HG02885 (cell line): ENCODE results near the gene TMEFF1.

ENCODE experiments used
- ATAC-seq: cut with Tn5 transposase; IDR thresholded peaks from one replicate; pipeline ENCODE4 v1.9.1; 2021; ENCODE audit warnings: mild to moderate bottlenecking; ENCODE audit not compliant: unreplicated experiment, poor library complexity

The TMEFF1 gene

GRCh38 chr9:100445903-100446549, 26.9 kb upstream of the TMEFF1 start:
- ATAC-seq = no peak

GRCh38 chr9:100447041-100447440, 25.9 kb upstream of the TMEFF1 start:
- ATAC-seq = no peak

GRCh38 chr9:100448266-100448665, 24.7 kb upstream of the TMEFF1 start:
- no peak for ATAC-seq

DNA sequence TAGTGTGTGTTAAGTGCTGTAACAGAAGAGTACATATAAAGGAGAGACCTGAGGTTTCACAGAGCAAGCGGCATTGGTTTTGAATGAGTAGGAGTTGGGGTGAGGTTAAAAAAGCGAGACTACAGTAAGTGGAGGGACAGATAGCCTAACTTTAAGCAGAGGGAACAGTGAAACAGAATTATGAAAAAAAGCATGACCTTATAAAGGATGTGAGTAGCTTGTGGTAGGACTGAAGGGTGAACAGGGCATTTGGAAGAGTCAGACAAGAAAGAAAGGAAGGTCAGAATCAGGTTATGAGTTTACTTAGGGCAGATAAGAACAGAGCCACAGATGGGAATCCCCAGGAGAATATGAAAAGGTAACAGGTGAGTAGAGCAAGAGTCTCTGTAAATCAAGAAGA, 23.5 kb upstream of the TMEFF1 start:
- ATAC-seq = peak; percentile 80

DNA sequence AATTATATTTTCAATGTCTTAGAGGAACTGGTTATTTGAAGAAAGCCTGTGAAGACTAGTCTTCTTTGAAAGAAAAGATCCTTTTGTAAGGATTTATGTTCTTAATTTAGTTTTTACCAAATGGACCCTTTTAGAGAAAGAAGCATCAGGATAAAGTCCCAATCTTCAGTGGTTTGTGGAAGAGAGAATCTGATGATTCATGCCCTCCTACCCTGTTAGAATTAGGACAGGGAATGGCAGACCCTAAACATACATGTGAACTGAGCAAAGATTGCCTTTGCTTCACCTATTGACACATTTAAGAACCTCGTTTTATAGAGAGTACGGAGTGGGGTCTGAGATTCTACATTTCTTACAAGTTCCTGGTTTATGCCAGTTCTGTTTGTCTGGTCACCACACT, 20.1 kb upstream of the TMEFF1 start:
- ATAC-seq = no peak

DNA sequence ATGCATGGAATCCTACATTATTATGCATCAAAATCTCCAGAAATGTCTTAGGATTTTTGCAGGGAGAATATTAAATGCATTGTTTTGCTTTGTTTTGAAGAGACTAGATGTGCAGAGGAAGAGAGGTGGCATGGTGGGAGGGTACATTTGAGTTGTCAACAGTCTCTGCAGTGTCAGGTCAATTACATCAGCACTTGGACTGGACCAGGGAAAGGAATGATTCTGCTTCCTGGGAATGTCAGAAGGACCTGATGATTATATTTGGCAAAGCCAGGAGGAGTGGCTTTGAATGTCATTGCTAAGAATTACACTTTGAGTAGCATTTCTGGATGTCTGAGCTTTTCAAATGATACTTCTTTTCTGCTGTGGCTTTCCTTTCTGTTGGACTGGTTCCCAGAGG, 17.5 kb upstream of the TMEFF1 start:
- no peak for ATAC-seq

GRCh38 chr9:100457517-100457916, 15.4 kb upstream of the TMEFF1 start:
- ATAC-seq = no peak

DNA sequence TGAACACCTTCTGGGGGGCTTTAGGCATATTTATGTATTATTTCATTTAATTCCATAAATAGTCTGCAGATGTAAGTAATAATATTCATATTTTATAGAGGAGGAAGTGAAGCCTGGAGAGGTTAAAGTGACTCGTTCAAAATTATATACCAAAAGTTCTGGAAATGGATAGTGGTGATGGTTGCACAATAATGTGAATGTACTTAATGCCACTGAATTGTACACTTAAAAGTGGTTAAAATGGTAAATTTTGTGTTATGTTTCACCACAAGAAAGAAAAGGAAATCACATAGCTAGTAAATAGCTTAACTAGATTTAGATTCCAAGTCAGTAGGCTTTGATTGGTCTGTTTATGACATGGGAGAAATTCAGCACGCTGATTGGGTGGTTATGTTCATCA, 13.0 kb upstream of the TMEFF1 start:
- ATAC-seq = no peak

DNA sequence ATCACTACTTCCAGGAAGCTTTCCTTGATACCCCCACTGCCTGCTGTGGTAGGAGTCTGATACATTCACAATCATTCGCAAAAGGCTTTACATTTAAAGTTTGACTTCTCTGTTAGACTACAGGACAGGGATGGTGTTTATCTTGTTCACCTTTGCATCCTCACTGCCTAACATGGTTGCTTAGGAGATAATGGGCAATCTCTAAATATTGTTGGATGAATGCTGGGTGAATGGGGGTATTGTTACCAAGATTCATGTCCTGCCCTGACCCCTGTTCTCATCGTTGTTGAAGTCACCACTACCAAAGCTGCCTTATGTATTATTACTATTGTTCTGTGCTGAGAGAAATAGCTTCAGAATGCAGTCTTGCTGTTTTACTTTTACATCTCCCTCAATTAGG, 7.7 kb upstream of the TMEFF1 start:
- ATAC-seq = no peak

DNA sequence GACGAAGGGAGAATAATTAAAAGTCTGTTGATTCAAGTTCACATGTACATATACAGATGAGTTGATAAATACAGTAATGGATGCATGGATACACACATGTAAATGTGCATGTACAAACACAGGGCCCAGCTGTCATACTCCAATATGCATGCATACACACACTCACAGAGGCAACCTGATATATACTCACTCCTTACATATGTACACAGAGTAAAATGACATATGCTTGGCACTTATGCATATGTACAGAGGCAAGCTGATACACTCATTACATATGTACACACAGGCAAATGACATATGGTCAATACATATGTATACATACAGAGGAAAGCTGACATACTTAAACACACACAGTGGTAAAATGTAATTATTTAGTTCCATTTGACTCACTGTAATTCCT, 7.2 kb upstream of the TMEFF1 start:
- no peak for ATAC-seq

GRCh38 chr9:100466171-100466828, 6.6 kb upstream of the TMEFF1 start:
- ATAC-seq = no peak

DNA sequence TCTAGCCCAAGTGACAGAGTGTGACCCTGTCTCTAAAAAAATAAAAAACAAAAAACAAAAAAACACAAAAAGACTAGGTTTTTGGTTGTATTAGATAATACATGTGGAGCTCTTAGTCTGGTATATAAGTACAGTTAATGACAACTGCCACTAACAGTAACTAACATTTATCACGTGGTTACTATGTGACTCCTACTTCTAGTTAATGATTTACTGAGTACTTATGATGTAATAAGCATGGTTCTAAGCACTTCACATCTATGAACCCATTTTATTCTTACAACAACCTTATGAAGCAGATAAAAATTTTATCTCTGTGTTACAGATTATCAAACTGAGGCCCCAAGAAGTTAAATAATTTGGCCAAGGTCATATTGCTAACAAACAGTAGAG, 6.1 kb upstream of the TMEFF1 start:
- ATAC-seq = no peak

DNA sequence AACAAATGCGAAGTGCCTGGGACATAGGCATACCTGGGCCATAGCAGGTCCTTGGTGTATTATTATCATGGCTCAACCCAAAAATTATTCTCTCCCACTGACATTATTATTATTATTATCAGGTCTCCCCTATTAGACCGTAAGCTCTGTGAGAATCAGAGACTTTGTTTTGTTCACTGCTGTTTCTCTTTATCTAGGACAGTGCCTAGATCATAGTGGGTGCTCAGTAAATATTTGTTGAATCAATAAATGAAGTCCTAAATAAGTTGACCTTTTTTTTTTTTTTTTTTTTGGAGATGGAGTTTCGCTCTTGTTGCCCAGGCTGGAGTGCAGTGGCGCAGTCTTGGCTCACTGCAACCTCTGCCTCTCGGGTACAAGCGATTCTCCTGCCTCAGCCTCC, 4.9 kb upstream of the TMEFF1 start:
- ATAC-seq = no peak

- ATAC-seq = no peak
Measured at GRCh38 chr9:100472268-100472667, 681 bp upstream of the TMEFF1 start.

DNA sequence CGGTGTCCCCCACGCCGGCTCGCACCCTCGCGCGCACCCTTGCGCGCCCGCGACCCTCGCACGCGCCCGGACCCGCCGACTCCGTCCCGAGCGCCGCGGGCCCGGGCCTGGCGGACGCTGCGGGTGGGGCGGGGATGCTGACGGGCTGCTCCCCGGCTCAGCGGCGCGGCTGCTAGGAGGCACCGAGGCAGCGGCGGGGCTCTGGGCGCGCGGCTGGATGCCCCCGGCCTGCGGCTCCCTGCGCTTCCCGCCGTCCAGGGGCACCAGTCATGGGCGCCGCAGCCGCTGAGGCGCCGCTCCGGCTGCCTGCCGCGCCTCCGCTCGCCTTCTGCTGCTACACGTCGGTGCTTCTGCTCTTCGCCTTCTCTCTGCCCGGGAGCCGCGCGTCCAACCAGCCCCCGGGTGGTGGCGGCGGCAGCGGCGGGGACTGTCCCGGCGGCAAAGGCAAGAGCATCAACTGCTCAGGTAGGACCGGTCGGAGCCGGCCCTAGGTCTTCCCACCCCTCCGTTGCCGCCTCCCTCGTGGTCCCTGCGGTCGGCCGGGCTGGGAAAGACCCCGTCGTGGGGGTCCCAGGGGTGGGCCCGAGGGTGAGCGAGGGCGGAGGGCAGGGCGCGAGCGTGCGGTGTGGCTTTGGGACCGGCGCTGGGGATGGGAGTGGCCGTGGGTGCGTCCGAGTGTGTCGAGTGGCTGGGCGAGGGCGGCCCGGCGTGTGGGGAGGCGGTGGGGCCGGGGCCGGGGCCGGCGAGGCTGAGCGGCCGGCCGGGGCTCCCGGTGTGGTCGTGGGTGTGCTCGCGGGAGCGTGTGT, 530 bp downstream of the TMEFF1 start:
- peak; percentile 69 for ATAC-seq

DNA sequence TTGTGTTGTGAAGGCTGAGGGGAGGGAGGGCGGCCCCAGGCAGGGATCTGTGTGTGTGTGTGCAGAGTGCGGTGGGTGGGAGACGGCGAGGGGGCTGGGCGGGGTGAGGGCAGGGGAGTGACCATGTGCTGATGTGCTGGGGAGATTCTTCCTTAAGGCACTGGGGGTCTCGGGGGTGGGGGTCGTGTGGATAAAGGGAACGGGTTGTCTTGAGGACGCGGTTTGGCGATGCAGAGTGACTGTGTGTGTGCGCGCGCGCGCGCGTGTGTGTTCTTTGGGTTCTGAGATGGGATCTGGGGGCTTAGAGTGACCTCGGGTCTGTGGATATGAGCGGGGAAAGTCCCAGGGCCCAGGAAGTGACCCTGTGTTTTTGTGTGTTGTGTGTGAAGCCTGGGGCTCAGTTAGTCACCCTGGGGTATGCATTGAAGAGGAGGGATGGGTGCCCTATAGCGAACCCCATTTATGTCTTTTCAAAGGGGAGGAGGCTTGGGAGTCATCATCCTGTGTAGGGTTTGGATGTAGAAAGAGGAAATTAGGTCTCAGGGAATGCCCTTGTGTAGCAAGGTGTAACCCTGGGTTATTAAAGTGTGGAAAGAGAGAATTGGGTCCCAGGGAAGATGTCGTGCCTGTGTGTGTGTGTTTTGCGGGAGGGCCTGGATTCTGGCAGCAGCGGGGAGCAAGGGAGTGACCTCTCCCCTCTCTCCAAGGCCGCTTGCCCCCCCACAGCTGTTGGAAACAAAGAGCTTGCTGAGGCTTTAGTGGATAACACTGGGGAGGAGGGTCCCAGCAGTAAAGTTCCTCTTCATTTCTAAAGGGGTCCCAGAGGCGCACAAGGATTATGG, 1.4 kb downstream of the TMEFF1 start:
- ATAC-seq = no peak

GRCh38 chr9:100474924-100475276, 2.0 kb downstream of the TMEFF1 start:
- no peak for ATAC-seq

- no peak for ATAC-seq
Measured at GRCh38 chr9:100477241-100477640, 4.3 kb downstream of the TMEFF1 start.

- no peak for ATAC-seq
Measured at GRCh38 chr9:100478192-100478591, 5.2 kb downstream of the TMEFF1 start.

DNA sequence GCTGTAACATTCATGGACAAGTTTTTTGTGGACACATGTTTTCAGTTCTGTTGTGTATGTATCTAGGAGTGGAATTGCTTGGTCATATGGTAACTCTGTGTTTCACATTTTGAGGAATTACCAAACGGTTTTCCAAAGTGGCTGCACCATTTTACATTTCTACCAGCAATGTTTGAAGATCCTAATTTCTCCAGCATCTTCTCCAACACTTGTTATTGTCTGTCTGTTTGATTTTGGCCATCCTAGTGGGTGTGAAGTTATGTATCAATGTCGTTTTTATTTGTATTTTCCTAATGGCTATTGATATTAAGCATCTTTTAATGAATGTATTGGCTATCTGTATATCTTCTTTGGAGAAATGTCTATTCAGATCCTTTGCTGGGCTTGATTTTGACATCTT, 6.9 kb downstream of the TMEFF1 start:
- no peak for ATAC-seq

DNA sequence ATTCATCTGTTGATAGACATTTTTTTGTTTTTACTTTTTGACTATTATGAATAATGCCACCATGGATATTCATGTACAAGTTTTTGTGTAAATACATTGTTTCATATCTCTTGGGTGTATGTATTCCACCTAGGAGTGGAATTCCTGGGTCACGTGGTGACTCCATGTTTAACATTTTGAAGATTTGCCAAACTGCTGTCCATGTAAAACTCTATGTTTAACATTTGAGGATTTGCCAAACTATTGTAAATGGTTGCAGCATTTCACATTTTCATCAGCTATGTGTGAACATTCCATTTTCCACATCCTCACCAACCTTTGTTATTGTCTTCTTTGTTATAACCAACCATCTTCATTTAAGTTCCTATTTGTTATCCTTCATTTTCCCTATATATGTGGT, 12.2 kb downstream of the TMEFF1 start:
- ATAC-seq = no peak
